ENCODE results near the gene CD48. TPM values are rescaled to one million over a fixed set of nuclear protein-coding genes. Genes with fewer than 3 reads are reported as not detected.

Gene CD48
- total and polyA plus RNA-seq, 2 experiments from 2014 or later, result not detected

DNA sequence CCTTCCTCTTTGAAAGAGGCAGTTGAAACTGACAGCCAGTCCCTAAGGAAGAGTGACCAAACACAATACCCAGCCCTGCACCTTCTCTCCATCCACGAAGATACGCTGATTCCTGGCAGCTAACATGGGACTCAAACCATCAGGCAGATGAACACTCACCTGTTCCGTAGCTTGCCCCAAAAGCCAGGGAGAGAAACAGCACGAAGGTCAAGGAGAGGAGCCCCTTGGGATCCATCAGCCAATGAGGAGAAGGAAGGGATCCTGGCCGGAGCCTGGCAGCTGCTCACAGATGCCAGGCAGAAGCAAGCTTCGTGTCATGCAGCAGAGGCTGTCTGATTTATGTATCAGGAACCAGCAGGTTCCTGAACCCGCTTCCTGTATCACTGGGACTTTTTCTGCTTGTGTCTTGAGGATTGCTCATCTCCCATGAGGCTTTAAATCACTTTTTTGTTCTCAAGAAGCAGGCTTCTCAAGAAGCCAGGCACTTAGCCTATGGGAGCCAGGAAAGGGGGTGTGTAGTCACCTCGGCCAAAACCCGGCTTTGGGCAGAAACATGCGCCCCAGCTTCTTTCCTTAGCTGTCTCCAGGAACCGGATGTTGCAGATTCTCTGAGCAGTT is 64.8 kb downstream of the CD48 start, which contains the start of gene SLAMF1:
TSS of gene SLAMF1 (minus strand) at position 334 of the 618 bp plus-strand sequence. CDS start at position 235, 99 bp downstream.
- TF ChIP-seq EZH2phosphoT487 (IDR thresholded peaks at IDR 0.05; ENCODE audit: insufficient read depth, low read depth), result no peak
- TF ChIP-seq EZH2 (IDR thresholded peaks at IDR 0.05; ENCODE audit: insufficient read depth, poor library complexity, severe bottlenecking), result no peak
- H3K27ac ChIP-seq, result no peak within 1 kb of the TSS
- no peak within 1 kb of the TSS for H3K4me3 ChIP-seq
- no peaks in the 10 kb centered on the region for H3K27me3 ChIP-seq (replicated peaks; ENCODE audit: insufficient read depth)
- no peaks in the 10 kb centered on the region for H3K4me1 ChIP-seq (ENCODE audit: insufficient read depth)
- H3K79me2 ChIP-seq (ENCODE audit: insufficient read depth), result no peaks in the 10 kb centered on the region
- no peaks in the 10 kb centered on the region for H3F3A ChIP-seq (ENCODE audit: insufficient read depth)
- no peaks in the 10 kb centered on the region for H3K9me2 ChIP-seq (ENCODE audit: insufficient read depth)
- no peaks in the 10 kb centered on the region for H3K9me3 ChIP-seq (ENCODE audit: low read depth)
- no peak within 1 kb of the TSS for H3K4me2 ChIP-seq (ENCODE audit: unreplicated experiment)
- 21 to 24% methylated on average over 11 of the region's 11 CpGs for WGBS, 2 experiments (ENCODE audit: low coverage in 1 of 2, low lambda C conversion rate in 2 of 2, missing lambda C conversion rate in 2 of 2)
- H3K9ac ChIP-seq, result no peak within 1 kb of the TSS
- no peak for DNase-seq
- H2AFZ ChIP-seq, result no peak within 1 kb of the TSS
- in situ Hi-C loops (cut with MboI), result no loop called here
- H3K36me3 ChIP-seq (ENCODE audit: low read depth), result no peaks in the 10 kb centered on the region
- H4K20me1 ChIP-seq (ENCODE audit: insufficient read depth), result no peaks in the 10 kb centered on the region

DNA sequence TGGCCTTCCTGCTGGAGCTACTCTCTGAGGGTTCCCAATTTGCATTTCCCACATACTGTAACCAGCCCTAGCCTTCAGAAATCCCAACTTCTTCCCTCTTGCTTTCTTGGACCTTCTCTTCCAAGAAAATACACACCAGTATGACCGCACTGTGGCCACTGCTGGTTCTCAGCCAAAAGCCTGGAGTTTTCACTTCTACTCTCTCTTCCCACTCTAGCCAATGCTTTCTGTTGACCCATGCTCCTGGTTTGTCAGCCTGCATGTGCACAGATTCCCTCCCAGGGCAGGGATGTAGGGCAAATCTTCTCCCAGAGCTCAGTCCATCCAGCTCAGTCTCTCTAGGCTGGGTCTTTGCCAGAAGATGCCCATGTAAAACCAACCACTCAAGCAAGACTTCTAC is 65.4 kb downstream of the CD48 start:
- in situ Hi-C loops (cut with MboI), result no loop called here
- Histone ChIP-seq H2AFZ (no peak overlapping the region), H3F3A (ENCODE audit: insufficient read depth) (no peaks in the 10 kb centered on the region), H3K9ac (no peak overlapping the region), H4K20me1 (ENCODE audit: insufficient read depth) (no peaks in the 10 kb centered on the region), H3K36me3 (ENCODE audit: low read depth) (no peaks in the 10 kb centered on the region), H3K4me1 (ENCODE audit: insufficient read depth) (no peaks in the 10 kb centered on the region), H3K4me3 (no peak overlapping the region), H3K4me2 (ENCODE audit: unreplicated experiment) (no peak overlapping the region), H3K79me2 (ENCODE audit: insufficient read depth) (no peaks in the 10 kb centered on the region), H3K9me2 (ENCODE audit: insufficient read depth) (no peaks in the 10 kb centered on the region), H3K27ac (no peak overlapping the region), H3K9me3 (ENCODE audit: low read depth) (no peaks in the 10 kb centered on the region), H3K27me3 (replicated peaks; ENCODE audit: insufficient read depth) (no peaks in the 10 kb centered on the region)
- 33 to 39% methylated on average over 1 of the region's 1 CpG for WGBS, 2 experiments (ENCODE audit: low coverage in 1 of 2, low lambda C conversion rate in 2 of 2, missing lambda C conversion rate in 2 of 2)
- no peak for TF ChIP-seq EZH2phosphoT487 (IDR thresholded peaks at IDR 0.05; ENCODE audit: insufficient read depth, low read depth)
- no peak for TF ChIP-seq EZH2 (IDR thresholded peaks at IDR 0.05; ENCODE audit: insufficient read depth, poor library complexity, severe bottlenecking)
- DNase-seq, result no peak

DNA sequence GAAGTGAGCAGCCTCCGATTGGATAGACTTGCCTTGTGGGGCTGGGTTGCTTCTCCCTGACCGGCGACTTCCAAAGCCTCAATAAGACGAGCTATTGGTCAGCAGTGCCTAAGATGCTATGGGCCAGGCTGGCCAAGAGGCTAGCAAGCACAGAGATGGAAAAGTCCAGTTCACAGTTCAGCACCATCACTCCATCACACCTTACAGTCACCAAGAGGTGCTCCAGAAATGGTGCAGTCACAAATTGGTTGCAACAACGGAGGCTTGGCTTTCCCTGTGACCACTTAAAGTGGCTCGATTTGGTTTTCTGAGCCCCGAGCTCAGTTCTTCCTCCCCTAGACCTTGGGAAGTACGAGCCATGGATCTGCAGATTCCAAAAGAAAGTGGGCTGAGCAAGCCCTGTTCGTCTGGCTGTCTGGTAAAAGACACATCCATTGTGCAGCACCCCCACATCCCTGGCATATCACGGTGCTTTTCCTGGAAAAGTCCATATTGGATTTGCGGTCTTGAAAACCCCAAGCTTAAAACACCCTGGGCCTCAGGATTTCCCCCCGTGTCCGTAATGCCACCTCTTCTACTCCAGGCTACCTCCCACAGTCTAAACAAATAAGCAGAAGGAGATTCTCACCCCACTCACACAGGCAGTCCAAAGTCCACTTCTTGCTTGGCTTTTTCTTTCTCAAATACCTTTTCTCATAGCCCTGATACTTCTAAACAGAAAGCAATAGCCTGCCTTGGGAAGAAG is 66.1 kb downstream of the CD48 start:
- no peaks in the 10 kb centered on the region for H3K9me3 ChIP-seq (ENCODE audit: low read depth)
- H4K20me1 ChIP-seq (ENCODE audit: insufficient read depth), result no peaks in the 10 kb centered on the region
- DNase-seq, result no peak
- H2AFZ ChIP-seq, result no peak overlapping the region
- H3K4me1 ChIP-seq (ENCODE audit: insufficient read depth), result no peaks in the 10 kb centered on the region
- in situ Hi-C loops (cut with MboI), result no loop called here
- no peak for TF ChIP-seq EZH2 (IDR thresholded peaks at IDR 0.05; ENCODE audit: insufficient read depth, poor library complexity, severe bottlenecking)
- TF ChIP-seq EZH2phosphoT487 (IDR thresholded peaks at IDR 0.05; ENCODE audit: insufficient read depth, low read depth), result no peak
- H3K27ac ChIP-seq, result no peak overlapping the region
- H3K9ac ChIP-seq, result no peak overlapping the region
- H3K9me2 ChIP-seq (ENCODE audit: insufficient read depth), result no peaks in the 10 kb centered on the region
- H3K27me3 ChIP-seq (replicated peaks; ENCODE audit: insufficient read depth), result no peaks in the 10 kb centered on the region
- H3K79me2 ChIP-seq (ENCODE audit: insufficient read depth), result no peaks in the 10 kb centered on the region
- no peak overlapping the region for H3K4me3 ChIP-seq
- H3F3A ChIP-seq (ENCODE audit: insufficient read depth), result no peaks in the 10 kb centered on the region
- H3K4me2 ChIP-seq (ENCODE audit: unreplicated experiment), result no peak overlapping the region
- H3K36me3 ChIP-seq (ENCODE audit: low read depth), result no peaks in the 10 kb centered on the region
- whole genome bisulfite sequencing, 2 experiments (ENCODE audit: low coverage in 1 of 2, low lambda C conversion rate in 2 of 2, missing lambda C conversion rate in 2 of 2), result 22 to 26% methylated on average over 13 of the region's 13 CpGs

DNA sequence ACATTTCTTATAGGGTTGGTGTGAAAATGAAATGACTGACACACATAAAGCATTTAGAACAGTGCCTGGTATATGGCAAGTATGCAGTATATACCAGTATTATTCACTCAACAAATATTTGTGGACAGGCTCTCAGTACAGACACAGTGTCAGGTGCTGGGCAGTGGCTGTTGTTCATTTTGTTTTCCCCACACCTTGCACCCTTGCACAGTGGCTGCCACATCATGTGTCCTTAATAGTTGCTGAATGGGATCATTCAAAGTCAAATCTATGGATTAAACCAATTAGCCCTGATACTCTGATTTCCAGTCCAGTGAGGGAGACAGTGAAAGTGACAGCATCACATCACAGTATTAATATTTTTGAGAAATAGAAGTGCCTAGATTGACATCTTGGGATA is 67.2 kb downstream of the CD48 start:
- Histone ChIP-seq H3K4me2 (ENCODE audit: unreplicated experiment) (no peak overlapping the region), H3K9me2 (ENCODE audit: insufficient read depth) (no peaks in the 10 kb centered on the region), H2AFZ (no peak overlapping the region), H4K20me1 (ENCODE audit: insufficient read depth) (no peaks in the 10 kb centered on the region), H3K27ac (no peak overlapping the region), H3K4me1 (ENCODE audit: insufficient read depth) (no peaks in the 10 kb centered on the region), H3K36me3 (ENCODE audit: low read depth) (no peaks in the 10 kb centered on the region), H3K9ac (no peak overlapping the region), H3K9me3 (ENCODE audit: low read depth) (no peaks in the 10 kb centered on the region), H3K79me2 (ENCODE audit: insufficient read depth) (no peaks in the 10 kb centered on the region), H3F3A (ENCODE audit: insufficient read depth) (no peaks in the 10 kb centered on the region), H3K27me3 (replicated peaks; ENCODE audit: insufficient read depth) (no peaks in the 10 kb centered on the region), H3K4me3 (no peak overlapping the region)
- no peak for DNase-seq
- TF ChIP-seq EZH2phosphoT487 (IDR thresholded peaks at IDR 0.05; ENCODE audit: insufficient read depth, low read depth) (no peak), EZH2 (IDR thresholded peaks at IDR 0.05; ENCODE audit: insufficient read depth, poor library complexity, severe bottlenecking) (no peak)
- in situ Hi-C loops (cut with MboI), result no loop called here
